GM12873 (cell line): ENCODE measurements around the gene ATG9B.
A peak's percentile ranks its signal among the peaks of the same experiment; 100 is the strongest.

ENCODE experiments used
- CTCF ChIP-seq: IDR thresholded peaks from 2 replicates; pipeline ENCODE4 v1.5.1; 2012; ENCODE audit warnings: low read depth, mild to moderate bottlenecking, moderate library complexity, low read length, control low read depth; ENCODE audit not compliant: insufficient read depth; ENCODE audit errors: missing control alignments

ATG9B gene

GRCh38 chr7:151020231-151020630 is 4.1 kb downstream of the ATG9B start:
- TF ChIP-seq CTCF: no peak

- no peak for TF ChIP-seq CTCF
These were observed 5.2 kb downstream of the ATG9B start for GRCh38 chr7:151019130-151019447.

GRCh38 chr7:151018421-151019129 is 5.7 kb downstream of the ATG9B start:
- no peak for TF ChIP-seq CTCF

GRCh38 chr7:151017953-151018420 is 6.3 kb downstream of the ATG9B start:
- peak; percentile 89 for TF ChIP-seq CTCF

GRCh38 chr7:151017370-151017952 is 6.8 kb downstream of the ATG9B start:
- no peak for TF ChIP-seq CTCF

- TF ChIP-seq CTCF: no peak
These were observed 7.4 kb downstream of the ATG9B start for GRCh38 chr7:151016942-151017341.

- no peak for TF ChIP-seq CTCF
These were observed 7.8 kb downstream of the ATG9B start for GRCh38 chr7:151016505-151016904.
